NCI-H146 (cell line): ENCODE results near the gene E2F6.
A peak's percentile ranks its signal among the peaks of the same experiment; 100 is the strongest.

Experiments
- DNase-seq: peaks from one replicate; lab custom pipeline; 2025; lab: John Stamatoyannopoulos, UW

E2F6 gene, protein sequence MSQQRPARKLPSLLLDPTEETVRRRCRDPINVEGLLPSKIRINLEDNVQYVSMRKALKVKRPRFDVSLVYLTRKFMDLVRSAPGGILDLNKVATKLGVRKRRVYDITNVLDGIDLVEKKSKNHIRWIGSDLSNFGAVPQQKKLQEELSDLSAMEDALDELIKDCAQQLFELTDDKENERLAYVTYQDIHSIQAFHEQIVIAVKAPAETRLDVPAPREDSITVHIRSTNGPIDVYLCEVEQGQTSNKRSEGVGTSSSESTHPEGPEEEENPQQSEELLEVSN

DNA sequence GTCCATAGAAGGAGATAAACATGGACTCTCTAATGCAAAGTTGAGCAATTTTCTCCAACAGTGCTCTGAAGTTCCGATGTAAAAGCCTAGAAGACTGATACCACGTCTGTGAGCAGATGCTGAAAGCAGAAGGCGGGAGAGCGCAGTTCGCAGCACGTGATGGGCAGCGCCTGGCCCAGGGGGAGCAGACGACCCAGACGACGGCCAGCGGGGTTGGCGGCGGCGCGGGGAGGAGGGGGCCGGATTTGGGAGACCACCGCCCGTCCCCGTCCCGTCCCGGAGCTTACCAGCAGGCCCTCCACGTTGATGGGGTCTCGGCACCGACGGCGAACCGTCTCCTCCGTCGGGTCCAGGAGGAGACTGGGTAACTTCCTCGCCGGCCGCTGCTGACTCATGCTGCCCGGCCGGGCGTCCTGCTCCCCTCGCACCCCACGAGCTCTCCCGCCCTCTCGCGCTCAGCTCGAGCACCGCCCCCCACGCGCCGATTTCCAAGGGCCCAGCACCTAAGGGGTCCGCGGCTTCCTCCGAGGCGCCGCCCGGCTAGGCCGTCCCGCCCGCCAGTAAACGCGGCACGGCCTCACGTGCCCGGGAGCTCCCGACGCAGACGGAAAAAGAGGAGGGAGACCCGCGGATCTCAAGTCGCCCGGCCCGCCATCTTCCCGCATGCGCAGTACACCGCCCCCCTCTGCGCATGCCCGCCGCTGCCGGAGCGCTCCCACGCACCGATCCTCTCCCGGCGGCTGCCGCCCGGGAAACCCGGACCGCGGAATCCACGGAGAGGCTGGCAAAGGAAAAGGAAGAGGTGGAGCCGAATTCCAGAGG lies at the start of gene E2F6:
TSS of gene E2F6 (minus strand) at position 677 of the 822 bp plus-strand sequence. CDS start at position 395, 282 bp downstream.
- DNase-seq = peak; percentile 93

GRCh38 chr2:11515490-11515981 lies 49.6 kb upstream of the E2F6 start:
- DNase-seq = no peak

- no peak for DNase-seq
Measured at GRCh38 chr2:11514904-11515303, 48.9 kb upstream of the E2F6 start.

GRCh38 chr2:11514081-11514730 lies 48.2 kb upstream of the E2F6 start:
- no peak for DNase-seq

- DNase-seq = no peak
Measured at GRCh38 chr2:11513319-11513718, 47.4 kb upstream of the E2F6 start.

GRCh38 chr2:11512431-11512830 lies 46.5 kb upstream of the E2F6 start:
- DNase-seq = no peak

- DNase-seq = no peak
Measured at GRCh38 chr2:11509657-11510360, 43.8 kb upstream of the E2F6 start.

- DNase-seq = no peak
Measured at GRCh38 chr2:11508279-11508678, 42.3 kb upstream of the E2F6 start.

DNA sequence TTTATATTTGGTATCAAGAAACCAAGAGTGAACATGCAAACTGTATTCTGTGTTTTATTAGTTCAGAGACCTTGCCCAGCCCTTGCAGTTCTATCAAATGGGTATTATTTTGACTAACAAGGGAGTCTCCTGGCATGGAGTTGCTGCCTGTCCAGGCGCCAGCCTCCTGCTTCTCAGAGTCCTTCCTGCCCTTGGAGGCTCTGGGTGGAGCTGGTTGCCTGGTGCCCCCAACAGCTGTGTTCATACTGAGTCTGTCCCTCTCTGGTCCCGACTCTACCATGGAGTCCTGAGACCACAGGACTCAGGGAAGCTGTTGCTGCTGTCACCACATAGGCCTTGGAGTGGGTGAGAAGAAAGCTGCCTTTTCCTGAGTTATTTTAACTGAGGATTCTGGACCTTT lies 41.6 kb upstream of the E2F6 start:
- DNase-seq = no peak

DNA sequence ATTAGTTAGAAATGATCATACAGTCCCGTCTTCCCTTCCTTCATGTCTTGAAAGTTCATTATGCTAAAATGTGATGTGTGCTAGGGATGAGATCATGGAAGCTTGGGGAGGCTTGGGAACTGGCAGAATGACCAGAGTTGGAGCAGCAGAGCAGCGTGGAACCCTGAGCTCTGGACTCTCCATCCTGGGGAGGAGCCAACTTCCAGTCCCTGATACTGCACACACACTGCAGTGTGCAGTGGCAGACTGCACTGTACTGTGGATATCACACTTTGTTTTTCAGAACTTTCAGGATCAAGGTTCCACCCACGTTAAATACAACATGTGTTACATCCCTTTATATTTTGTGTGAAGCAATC lies 40.6 kb upstream of the E2F6 start:
- DNase-seq = no peak

DNA sequence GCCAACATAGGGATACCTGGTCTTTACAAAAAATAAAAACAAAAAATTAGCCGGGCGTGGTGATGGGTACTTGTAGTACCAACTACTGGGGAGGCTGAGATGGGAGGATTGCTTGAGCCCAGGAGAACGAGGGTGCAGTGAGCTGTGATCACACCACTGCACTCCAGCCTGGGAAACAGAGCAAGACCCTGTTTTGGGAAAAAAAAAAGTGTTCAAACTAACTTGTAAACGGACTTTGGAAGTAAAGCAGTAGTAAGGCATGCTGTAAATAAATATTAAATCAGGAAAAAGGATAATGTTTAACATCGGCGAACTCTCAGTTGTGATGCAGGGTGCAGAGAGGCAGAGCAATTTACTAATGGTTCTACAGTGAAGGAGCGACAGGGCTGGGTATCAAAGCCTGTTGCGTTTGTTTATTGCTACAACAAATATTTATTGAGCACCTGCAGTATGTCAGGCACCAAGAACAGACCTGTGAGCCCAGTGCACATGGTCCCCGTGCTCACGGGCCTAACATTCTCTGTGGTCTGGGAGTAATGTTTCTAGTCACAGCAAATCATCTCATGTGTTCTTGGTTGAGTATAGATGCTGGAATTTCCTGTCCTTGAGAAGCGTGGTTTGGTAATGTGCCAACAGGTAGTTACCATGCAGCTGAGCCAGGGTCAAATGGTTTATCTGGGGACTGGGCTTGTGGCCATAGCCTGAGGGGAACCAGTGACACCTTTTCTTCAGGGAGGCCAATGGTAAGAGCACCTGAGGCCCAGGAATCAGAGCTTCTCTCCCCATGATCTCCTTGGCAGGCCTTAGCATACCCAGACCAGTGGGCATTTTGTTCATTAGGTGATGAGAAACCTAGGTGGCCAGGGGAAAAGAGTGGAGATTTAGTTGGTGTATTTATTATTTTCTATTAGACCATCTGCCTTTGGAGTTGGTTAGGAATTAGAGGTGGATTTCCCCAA lies 40.0 kb upstream of the E2F6 start:
- DNase-seq = peak; percentile 35

DNA sequence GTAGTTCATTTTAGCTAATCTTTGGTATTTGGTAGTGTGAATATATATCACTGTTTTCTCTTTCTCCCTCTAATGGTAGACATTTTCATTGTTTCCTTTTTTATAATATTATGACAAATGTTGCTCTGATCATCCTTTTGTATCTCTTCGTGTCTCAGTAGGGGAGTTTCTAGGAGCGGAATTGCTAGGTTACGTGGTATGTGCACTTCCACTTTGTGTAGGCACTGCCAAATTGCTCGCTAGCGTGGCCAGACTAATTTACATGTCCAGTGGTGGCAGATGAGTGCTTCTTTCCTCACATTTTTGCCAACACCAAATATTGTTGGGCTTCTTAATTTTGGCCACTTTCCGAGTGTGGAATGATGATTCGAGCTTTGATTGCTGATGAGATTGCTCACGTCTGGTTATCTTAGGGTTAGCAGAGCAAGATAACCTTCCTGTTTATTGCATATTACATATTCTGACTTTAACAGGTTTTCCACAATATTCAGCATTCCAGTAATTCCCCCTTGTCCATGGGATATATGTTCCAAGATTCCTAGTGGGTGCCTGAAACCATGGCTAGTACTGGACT lies 37.5 kb upstream of the E2F6 start:
- no peak for DNase-seq

GRCh38 chr2:11502740-11503292 lies 36.9 kb upstream of the E2F6 start:
- no peak for DNase-seq

DNA sequence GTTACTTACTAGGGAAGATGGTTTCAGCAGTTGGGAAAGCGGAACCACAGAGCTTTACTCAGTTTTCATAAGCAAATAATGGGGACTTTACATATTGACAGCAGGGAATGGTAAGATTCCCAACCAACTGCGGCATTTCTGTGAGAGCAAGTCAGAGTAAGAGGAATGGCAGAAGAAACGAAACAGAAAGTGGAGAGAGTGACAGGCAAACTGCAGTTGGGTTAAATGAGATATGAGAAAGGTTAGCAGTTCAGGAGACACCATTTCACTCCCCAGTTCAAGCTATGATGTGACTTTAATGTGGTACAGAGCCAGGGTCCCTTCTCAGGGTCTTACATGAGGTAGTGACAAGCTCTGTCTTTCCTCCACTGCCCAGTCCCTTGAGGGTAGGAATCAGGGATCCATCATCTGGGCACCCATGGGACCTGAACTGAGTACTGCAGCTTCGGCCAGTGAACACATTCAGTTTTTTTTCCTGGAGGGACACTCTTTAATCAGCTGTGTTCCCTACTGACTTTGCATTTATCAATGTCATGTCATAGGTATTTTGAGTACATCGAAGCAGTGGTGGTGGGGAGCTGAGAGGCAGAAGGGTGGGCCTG lies 34.8 kb upstream of the E2F6 start:
- DNase-seq = no peak

- DNase-seq = peak; percentile 64
Measured at GRCh38 chr2:11499081-11499743, 33.3 kb upstream of the E2F6 start.

DNA sequence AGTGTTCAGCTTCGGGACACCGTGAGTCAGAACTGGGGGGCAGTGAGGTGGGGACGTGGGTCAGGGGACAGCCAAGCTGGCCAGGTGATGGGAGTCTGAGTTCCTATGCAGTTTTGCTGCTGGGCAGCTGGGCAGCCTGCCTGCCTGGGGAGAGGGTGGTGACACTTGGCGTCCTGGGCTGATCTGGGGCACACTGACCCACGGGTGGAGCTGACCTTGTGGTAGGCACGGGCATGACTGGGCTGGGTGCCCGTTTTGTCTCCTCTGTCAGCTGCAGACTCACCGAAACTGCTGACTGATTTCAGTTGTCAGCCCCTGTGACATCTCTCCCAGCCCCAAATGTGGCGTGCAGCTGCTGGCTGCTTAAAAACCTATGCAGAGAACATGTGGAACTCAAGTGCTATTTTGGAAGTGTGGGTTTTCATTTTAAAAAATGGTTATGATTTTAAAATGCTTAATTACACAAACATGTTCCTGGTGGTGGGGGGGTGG lies 32.6 kb upstream of the E2F6 start:
- DNase-seq = no peak

GRCh38 chr2:11495844-11496681 lies 30.1 kb upstream of the E2F6 start:
- no peak for DNase-seq

DNA sequence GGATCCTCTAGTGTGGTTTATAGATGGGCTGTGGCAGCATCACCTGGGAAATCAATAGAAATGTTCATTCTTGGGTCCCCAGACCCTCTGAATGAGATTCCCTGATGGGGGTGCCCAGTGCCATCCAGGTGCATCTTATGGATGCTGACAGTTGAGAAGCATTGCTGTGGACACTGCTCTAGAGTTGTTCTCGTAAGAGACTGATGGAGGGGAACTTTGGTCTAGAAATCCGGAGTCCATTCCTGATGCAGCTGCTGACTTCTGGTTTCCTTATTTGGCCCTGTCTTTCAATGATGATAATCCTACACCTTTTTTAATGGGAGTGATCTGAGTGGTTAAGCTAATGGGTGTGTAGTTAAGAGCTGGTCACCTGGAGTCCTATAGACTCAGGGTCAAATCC lies 28.3 kb upstream of the E2F6 start:
- peak; percentile 3 for DNase-seq
